Fibroblast of skin of scalp (primary cell): ENCODE results near the gene CGB2.
A peak's percentile ranks its signal among the peaks of the same experiment; 100 is the strongest.
"Not testable (repeated sequence)": the region's sequence is repeated elsewhere in the genome, so short reads cannot be mapped to it uniquely, and the experiment has no call there.

ENCODE experiments used
- DNase-seq: peaks from one replicate; pipeline ENCODE4 v3.0.0-alpha.2; 2013

The CGB2 gene

GRCh38 chr19:49010453-49010852 lies 21.2 kb upstream of the CGB2 start:
- DNase-seq: no peak

DNA sequence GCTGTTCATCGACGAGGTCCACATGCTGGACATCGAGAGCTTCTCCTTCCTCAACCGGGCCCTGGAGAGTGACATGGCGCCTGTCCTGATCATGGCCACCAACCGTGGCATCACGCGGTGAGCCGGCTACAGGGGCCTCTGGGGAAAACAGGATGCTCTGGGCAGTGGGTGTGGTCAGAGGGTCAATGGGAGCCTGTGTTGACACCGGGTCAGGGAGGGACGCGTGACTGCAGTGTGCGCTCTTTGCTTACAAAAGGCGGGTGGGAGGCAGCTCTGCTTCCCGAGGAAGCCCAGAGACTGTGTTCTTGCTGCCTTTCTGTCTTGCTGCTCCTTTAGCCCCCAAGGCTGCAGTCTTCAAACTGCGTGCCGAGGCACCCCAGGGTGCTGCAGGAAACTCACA lies 20.5 kb upstream of the CGB2 start:
- no peak for DNase-seq

- DNase-seq: no peak
Observed at GRCh38 chr19:49014123-49014869, 17.4 kb upstream of the CGB2 start.

GRCh38 chr19:49014870-49015255 lies 16.8 kb upstream of the CGB2 start:
- DNase-seq: no peak

- DNase-seq: no peak
Observed at GRCh38 chr19:49016067-49016839, 15.4 kb upstream of the CGB2 start.

- no peak for DNase-seq
Observed at GRCh38 chr19:49017041-49017665, 14.5 kb upstream of the CGB2 start, which contains the start of gene LHB. Gene LHB (minus strand): TSS chr19:49017091. CDS start chr19:49017081, 10 bp downstream.

DNA sequence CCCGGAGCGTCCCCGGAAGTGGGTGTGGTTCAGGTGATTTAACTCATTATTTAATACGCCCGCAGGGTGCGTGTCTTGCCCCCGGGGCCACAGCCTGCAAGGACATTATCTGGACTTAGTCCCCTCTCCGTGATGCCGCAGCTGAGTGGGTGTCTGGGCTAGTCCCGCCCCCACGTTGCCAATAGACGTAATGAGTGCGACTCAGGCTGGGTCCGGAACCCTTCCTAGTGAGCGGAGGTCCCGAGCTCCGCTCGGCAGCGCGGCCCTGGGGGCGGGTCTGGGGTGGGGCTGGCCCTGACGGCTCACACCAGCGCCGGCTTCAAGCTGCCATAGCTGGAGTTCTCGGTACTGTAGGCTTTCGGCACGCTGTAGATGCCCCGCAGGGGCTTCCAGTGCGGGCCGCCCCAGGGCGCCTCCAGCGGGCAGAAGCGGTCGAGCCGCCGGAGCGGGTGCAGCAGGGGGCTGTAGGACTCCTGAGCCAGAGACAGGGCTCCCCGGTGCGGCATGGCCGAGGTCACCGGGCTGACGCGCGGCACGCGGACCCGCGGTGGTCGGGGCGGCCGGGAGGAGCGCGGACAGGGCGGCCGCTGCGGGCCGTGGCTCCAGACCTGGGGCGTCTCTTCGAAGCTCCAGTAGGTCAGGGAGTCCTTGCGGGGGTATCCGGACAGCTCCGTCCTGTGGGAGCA lies 13.9 kb upstream of the CGB2 start:
- peak; percentile 69 for DNase-seq

- peak; percentile 6 for DNase-seq
Observed at GRCh38 chr19:49018388-49019241, 13.1 kb upstream of the CGB2 start.

GRCh38 chr19:49019242-49019932 lies 12.3 kb upstream of the CGB2 start:
- peak; percentile 40 for DNase-seq

- DNase-seq: no peak
Observed at GRCh38 chr19:49020342-49020741, 11.3 kb upstream of the CGB2 start.

DNA sequence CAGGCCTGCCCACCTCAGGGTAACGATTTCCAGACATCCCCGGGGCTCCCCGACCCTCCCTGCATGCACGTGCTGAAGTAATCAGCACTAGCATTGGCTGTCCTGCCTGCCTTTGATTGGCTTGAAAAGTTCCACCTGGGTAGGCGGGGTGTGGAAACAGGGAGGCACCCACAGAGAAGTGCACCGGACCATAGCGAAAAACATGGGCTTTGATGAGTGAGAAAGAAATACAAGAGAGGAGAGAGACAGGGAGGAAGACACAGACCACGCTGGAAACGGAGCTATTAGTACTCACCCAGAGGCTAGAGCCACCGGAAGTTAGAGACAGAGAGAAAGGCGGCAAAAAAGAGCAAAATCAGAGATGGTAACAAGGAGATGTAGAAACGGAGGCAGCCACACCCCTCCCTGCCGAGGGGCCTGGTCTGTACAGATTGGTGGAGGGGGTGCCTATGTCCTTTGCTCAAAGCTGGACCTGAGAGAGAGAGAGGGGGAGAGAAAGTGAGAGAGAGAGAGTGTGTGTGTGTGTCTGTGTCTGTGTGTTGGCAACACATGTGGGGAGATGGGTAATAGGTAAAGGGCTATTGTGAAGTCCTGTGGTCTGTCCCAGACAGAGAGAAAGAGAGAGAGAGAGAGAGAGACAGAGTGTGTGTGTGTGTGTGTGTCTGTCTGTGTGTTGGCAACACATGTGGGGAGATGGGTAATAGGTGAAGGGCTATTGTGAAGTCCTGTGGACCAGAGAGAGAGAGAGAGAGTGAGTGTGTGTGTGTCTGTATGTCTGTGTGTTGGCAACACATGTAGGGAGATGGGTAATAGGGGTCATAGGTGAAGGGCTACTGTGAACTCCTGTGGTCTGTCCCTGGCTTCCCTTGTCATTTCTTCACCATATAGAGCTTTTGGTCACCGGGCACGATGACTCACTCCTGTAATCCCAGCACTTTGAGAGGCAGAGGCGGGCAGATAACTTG lies 10.5 kb upstream of the CGB2 start:
- DNase-seq: peak; percentile 33

- DNase-seq: no peak
Observed at GRCh38 chr19:49022116-49022515, 9.6 kb upstream of the CGB2 start.

- not testable (repeated sequence) for DNase-seq
Observed at GRCh38 chr19:49024233-49024632, 7.5 kb upstream of the CGB2 start, which contains the start of gene CGB3. Gene CGB3 (minus strand): TSS chr19:49024333. CDS start chr19:49023971, 362 bp downstream.

DNA sequence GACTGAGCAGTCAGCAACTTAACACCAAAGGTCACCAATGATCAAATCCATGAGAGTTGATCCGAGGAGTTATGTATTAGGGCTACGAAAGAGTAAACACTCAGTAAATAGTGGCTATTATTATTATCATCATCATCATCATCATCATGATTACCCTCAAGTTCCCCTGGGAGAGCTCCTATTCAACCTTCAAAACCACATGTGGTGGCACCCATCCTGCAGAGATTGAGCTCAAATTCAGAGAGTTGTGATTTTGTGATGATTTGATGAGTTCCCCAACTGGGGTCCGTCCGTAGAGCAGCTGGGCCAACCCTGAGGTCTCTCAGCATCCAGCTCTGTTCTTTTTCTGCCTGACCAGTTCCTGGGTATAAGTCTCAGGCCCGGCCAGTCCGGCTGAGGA lies 6.6 kb upstream of the CGB2 start:
- DNase-seq: not testable (repeated sequence)

GRCh38 chr19:49025599-49025998 lies 6.1 kb upstream of the CGB2 start:
- not testable (repeated sequence) for DNase-seq

DNA sequence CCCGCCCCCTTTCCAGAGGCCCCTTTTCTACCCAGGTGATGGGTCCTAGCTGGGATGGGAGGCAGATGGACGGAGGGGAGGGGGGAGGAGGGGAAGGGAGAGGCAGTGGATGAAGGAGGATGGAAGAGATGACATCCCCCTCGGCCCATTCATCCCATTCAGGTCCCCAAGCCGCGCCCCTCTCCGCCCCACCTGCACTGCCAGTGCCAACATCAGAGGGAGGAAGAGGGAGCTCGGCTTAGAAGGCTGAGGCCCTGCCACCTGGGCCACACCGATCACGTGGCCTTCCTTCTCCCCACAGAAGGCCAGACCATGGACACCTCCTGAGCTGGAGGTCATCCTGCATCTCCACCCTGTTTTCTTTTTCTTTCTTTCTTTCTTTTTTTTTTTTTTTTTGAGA lies 3.0 kb upstream of the CGB2 start:
- DNase-seq: not testable (repeated sequence)

GRCh38 chr19:49029749-49030148 lies 1.9 kb upstream of the CGB2 start:
- DNase-seq: peak; percentile 46

DNA sequence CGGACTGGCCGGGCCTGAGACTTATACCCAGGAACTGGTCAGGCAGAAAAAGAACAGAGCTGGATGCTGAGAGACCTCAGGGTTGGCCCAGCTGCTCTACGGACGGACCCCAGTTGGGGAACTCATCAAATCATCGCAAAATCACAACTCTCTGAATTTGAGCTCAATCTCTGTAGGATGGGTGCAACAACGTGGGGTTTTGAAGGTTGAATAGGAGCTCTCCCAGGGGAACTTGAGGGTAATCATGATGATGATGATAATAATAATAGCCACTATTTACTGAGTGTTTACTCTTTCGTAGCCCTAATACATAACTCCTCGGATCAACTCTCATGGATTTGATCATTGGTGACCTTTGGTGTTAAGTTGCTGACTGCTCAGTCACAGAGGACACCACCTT lies 1.4 kb upstream of the CGB2 start:
- DNase-seq: not testable (repeated sequence)

DNA sequence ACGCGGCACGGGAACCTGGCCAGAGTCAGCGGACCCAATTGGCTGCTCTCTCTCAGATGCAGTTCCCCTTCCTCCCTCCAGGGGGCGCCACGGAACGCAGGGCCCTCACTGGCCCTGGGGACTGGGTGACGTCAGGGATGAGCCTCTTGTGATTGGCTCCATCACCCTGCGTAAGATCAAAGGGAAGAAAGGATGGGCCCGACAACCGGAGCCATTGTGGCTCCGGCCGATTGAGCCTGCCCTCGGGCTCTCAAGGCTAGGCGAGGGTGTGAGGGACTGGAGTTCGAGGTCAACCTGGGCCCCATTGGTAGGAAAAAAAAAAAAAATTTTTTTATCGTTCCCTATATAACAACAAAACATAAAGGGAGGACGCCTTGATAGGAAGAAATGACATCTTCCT lies 5.1 kb downstream of the CGB2 start, which contains the start of gene CGB1:
CGB1 (minus strand) TSS at position 81 of the 400 bp plus-strand sequence. CDS start 184 bp downstream, outside the sequence.
- DNase-seq: not testable (repeated sequence)

GRCh38 chr19:49038111-49038510 lies 6.4 kb downstream of the CGB2 start:
- DNase-seq: not testable (repeated sequence)
